Keratinocyte (primary cell): ENCODE data around the gene OXNAD1. TPM values are rescaled to one million over a fixed set of nuclear protein-coding genes. Genes with fewer than 3 reads are reported as not detected.

ENCODE experiments used
- DNase-seq: peaks from one replicate; pipeline ENCODE4 v3.0.0-alpha.2; 2011; ENCODE audit warnings: low read depth, missing footprints, low spot score
- FAIRE-seq: peaks from 2 replicates; lab custom pipeline; 2011; peaks lifted over from hg19 to GRCh38; lab: Jason Lieb, UNC
- H2AFZ ChIP-seq: 2 replicates; pipeline ENCODE4 v1.6.0; 2012; ENCODE audit warnings: low read length, control low read depth, inconsistent platforms; ENCODE audit not compliant: control insufficient read depth
- H3K27ac ChIP-seq: 2 replicates; pipeline ENCODE4 v1.5.1; 2011; ENCODE audit warnings: low read length; ENCODE audit not compliant: control insufficient read depth, insufficient read depth
- H3K27me3 ChIP-seq: 3 replicates; pipeline ENCODE4 v1.6.0; 2011; ENCODE audit warnings: low read length; ENCODE audit not compliant: control insufficient read depth, insufficient read depth; ENCODE audit errors: extremely low read depth
- H3K36me3 ChIP-seq, 2 experiments: 2 replicates in 1 of 2; 3 replicates in 1 of 2; pipeline ENCODE4 v1.5.1; 2011; ENCODE audit warnings: low read length in 2 of 2, mild to moderate bottlenecking in 1 of 2; ENCODE audit not compliant: control insufficient read depth in 2 of 2, insufficient read depth in 2 of 2; ENCODE audit errors: extremely low read depth in 1 of 2
- H3K4me1 ChIP-seq: 3 replicates; pipeline ENCODE4 v1.5.1; 2011; ENCODE audit warnings: low read length; ENCODE audit not compliant: control insufficient read depth, insufficient read depth; ENCODE audit errors: extremely low read depth
- H3K4me2 ChIP-seq: 3 replicates; pipeline ENCODE4 v1.6.0; 2011; ENCODE audit warnings: low read depth, low read length; ENCODE audit not compliant: control insufficient read depth, insufficient read depth; ENCODE audit errors: extremely low read depth
- H3K4me3 ChIP-seq, 3 experiments: fragments of 200-600 bp in 1 of 3; sonication (generic) in 1 of 3; 2 replicates in 2 of 3; 3 replicates in 1 of 3; pipeline ENCODE4 v1.5.1; 2011 to 2016; ENCODE audit warnings: low read length in 3 of 3, mild to moderate bottlenecking in 3 of 3, control low read depth in 2 of 3, inconsistent platforms in 1 of 3, low read depth in 1 of 3, mixed read lengths in 1 of 3, mixed run types in 1 of 3, moderate library complexity in 1 of 3; ENCODE audit not compliant: control insufficient read depth in 2 of 3, insufficient read depth in 2 of 3; ENCODE audit errors: extremely low read depth in 1 of 3
- H3K79me2 ChIP-seq: 2 replicates; pipeline ENCODE4 v1.6.0; 2012; ENCODE audit warnings: low read length; ENCODE audit not compliant: control insufficient read depth, insufficient read depth
- H3K9ac ChIP-seq: 3 replicates; pipeline ENCODE4 v1.6.0; 2011; ENCODE audit warnings: low read length; ENCODE audit not compliant: control insufficient read depth, insufficient read depth; ENCODE audit errors: extremely low read depth
- H3K9me1 ChIP-seq: 3 replicates; pipeline ENCODE4 v1.6.0; 2011; ENCODE audit warnings: low read length; ENCODE audit not compliant: control insufficient read depth, insufficient read depth; ENCODE audit errors: extremely low read depth
- H3K9me3 ChIP-seq: 2 replicates; pipeline ENCODE4 v1.5.1; 2012; ENCODE audit warnings: low read depth, low read length; ENCODE audit not compliant: control insufficient read depth
- H4K20me1 ChIP-seq: 3 replicates; pipeline ENCODE4 v1.6.0; 2011; ENCODE audit warnings: low read length; ENCODE audit not compliant: control insufficient read depth, insufficient read depth; ENCODE audit errors: extremely low read depth
- EZH2 ChIP-seq: IDR thresholded peaks from one replicate; pipeline ENCODE4 v1.6.1; 2012; ENCODE audit warnings: inconsistent platforms, mild to moderate bottlenecking, low read length, moderate library complexity
- dilution Hi-C: fragments of 300-500 bp; cut with MboI; formaldehyde crosslinking; loops from one replicate; pipeline ENCODE4 v1.7.0; 2020; ENCODE audit warnings: low sequenced_read_pairs; ENCODE audit not compliant: extremely low pct_ligation_motif_present
- polyA plus RNA-seq, 5 experiments: library from polyadenylated mRNA; depleted of rRNA in 3 of 5; stranded (reverse) in 3 of 5; stranded (forward) in 1 of 5; unstranded in 1 of 5; fragments of >200 nt; gene quantifications; 1 replicate in 1 of 5; 2 replicates in 3 of 5; 3 replicates in 1 of 5; pipeline versions ENCODE4 v1.2.1 to v1.2.3, GENCODE V29; 2011 to 2012; ENCODE audit warnings: missing spikeins in 2 of 5, low read depth in 1 of 5, low replicate concordance in 1 of 5
- TF ChIP-seq, protein P1 (sequence below), 3 experiments: IDR thresholded peaks in 1 of 3; conservative IDR thresholded peaks in 1 of 3; optimal IDR thresholded peaks in 1 of 3; 2 replicates in 2 of 3; 3 replicates in 1 of 3; pipeline versions ENCODE3 to v1.5.1; 2011; ENCODE audit warnings: low read length in 3 of 3, mild to moderate bottlenecking in 3 of 3, moderate library complexity in 2 of 3, control low read depth in 1 of 3, inconsistent platforms in 1 of 3; ENCODE audit not compliant: insufficient read depth in 2 of 3; ENCODE audit errors: extremely low read depth in 1 of 3

The OXNAD1 gene
- polyA plus RNA-seq, 1 donor (not counting 4 experiments of a cell fraction or from before 2014, with no cell fraction given), result 15.2 TPM

DNA sequence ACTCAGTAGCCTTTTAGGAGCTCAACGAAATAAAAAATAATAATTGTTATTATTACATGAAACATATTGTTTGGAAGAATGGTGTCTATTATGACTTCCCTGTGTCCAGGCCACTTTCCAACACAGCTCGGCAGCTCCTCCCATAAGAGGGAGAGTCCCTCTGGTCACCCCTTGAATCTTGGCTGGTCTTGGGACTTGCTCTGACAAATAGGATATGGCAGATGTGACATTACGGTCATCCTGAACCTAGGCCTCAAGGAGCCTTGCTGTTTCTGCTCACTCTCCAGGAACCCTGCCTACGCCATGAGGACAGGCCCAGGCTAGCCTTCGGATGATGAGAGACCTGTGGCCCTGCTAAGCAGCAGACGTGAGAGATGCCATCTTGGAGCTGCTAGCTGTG is 71.8 kb downstream of the OXNAD1 start:
- TF ChIP-seq, protein P1, sequence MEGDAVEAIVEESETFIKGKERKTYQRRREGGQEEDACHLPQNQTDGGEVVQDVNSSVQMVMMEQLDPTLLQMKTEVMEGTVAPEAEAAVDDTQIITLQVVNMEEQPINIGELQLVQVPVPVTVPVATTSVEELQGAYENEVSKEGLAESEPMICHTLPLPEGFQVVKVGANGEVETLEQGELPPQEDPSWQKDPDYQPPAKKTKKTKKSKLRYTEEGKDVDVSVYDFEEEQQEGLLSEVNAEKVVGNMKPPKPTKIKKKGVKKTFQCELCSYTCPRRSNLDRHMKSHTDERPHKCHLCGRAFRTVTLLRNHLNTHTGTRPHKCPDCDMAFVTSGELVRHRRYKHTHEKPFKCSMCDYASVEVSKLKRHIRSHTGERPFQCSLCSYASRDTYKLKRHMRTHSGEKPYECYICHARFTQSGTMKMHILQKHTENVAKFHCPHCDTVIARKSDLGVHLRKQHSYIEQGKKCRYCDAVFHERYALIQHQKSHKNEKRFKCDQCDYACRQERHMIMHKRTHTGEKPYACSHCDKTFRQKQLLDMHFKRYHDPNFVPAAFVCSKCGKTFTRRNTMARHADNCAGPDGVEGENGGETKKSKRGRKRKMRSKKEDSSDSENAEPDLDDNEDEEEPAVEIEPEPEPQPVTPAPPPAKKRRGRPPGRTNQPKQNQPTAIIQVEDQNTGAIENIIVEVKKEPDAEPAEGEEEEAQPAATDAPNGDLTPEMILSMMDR (optimal IDR thresholded peaks at IDR 0.05 in 1 of 3, IDR thresholded peaks at IDR 0.05 in 1 of 3, conservative IDR thresholded peaks at IDR 0.05 in 1 of 3; ENCODE audit: extremely low read depth in 1 of 3, insufficient read depth in 2 of 3, low read length in 3 of 3), result no peak
- no peak for TF ChIP-seq EZH2
- H3K9me1 ChIP-seq, result peaks cover 3% of the 10 kb centered on the region
- no peak overlapping the region for H3K9ac ChIP-seq
- no peak overlapping the region for H3K4me3 ChIP-seq
- no peak overlapping the region for H2AFZ ChIP-seq
- dilution Hi-C loops, result no loop called here
- H3K9me3 ChIP-seq, result no peaks in the 10 kb centered on the region
- FAIRE-seq (no peak), DNase-seq (no peak)
- H3K27ac ChIP-seq, result no peak overlapping the region
- H3K4me1 ChIP-seq, result peaks cover 3% of the 10 kb centered on the region
- no peaks in the 10 kb centered on the region for H3K79me2 ChIP-seq
- H4K20me1 ChIP-seq, result no peaks in the 10 kb centered on the region
- H3K36me3 ChIP-seq, result peaks cover 4 to 7% of the 10 kb centered on the region in 2 experiments
- no peaks in the 10 kb centered on the region for H3K27me3 ChIP-seq
- H3K4me2 ChIP-seq, result no peak overlapping the region

DNA sequence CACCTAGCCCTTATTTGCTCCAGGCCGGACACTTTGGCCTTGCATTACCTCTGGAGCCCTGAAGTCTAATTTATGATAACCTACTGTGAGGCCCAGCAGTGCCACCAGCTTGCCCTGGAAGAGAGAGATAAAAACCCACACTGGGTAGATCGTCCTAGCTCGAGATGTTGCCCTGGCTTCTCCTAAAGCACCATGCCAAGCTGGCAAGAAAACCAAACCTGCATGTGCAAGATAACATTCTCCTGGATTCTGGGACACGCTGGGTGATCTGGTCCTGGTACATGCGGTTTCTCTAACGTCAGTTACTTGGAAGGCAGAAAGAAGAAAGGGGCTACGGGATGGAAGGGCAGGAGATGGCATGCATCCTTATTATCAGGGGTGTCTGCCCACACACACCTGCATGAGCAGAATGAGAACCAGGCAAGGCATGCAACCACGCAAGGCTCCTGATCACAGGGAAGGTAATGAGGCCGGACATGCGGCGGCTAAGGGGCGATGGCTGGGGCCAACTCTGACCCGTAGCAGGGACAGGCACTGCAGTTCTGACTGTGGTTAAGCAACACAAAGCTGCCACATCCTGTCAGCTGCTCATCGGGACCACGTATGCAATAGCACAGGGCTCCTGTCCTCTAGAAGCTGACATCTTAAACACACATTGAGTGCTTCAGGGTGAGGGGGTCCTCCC is 73.0 kb downstream of the OXNAD1 start:
- H2AFZ ChIP-seq, result no peak overlapping the region
- peaks cover 3% of the 10 kb centered on the region for H3K4me1 ChIP-seq
- no peak for TF ChIP-seq EZH2
- TF ChIP-seq, protein P1 (optimal IDR thresholded peaks at IDR 0.05 in 1 of 3, IDR thresholded peaks at IDR 0.05 in 1 of 3, conservative IDR thresholded peaks at IDR 0.05 in 1 of 3; ENCODE audit: extremely low read depth in 1 of 3, insufficient read depth in 2 of 3, low read length in 3 of 3), result no peak
- no peak overlapping the region for H3K9ac ChIP-seq
- no peaks in the 10 kb centered on the region for H3K9me3 ChIP-seq
- H3K9me1 ChIP-seq, result peaks cover 3% of the 10 kb centered on the region
- no peak for DNase-seq
- FAIRE-seq, result no peak
- H3K4me2 ChIP-seq, result no peak overlapping the region
- no peaks in the 10 kb centered on the region for H3K79me2 ChIP-seq
- no peak overlapping the region for H3K27ac ChIP-seq
- dilution Hi-C loops, result no loop called here
- no peaks in the 10 kb centered on the region for H4K20me1 ChIP-seq
- peaks cover 4 to 7% of the 10 kb centered on the region in 2 experiments for H3K36me3 ChIP-seq
- no peaks in the 10 kb centered on the region for H3K27me3 ChIP-seq
- no peak overlapping the region for H3K4me3 ChIP-seq
